GM19324 (cell line): ENCODE measurements around the gene DRAM2.
"Not testable (repeated sequence)": the region's sequence is repeated elsewhere in the genome, so short reads cannot be mapped to it uniquely, and the experiment has no call there.

ENCODE experiments used
- ATAC-seq: cut with Tn5 transposase; IDR thresholded peaks from one replicate; pipeline ENCODE4 v1.9.1; 2021; ENCODE audit warnings: mild to moderate bottlenecking, moderate library complexity; ENCODE audit not compliant: unreplicated experiment, low FRiP score

DRAM2 gene

DNA sequence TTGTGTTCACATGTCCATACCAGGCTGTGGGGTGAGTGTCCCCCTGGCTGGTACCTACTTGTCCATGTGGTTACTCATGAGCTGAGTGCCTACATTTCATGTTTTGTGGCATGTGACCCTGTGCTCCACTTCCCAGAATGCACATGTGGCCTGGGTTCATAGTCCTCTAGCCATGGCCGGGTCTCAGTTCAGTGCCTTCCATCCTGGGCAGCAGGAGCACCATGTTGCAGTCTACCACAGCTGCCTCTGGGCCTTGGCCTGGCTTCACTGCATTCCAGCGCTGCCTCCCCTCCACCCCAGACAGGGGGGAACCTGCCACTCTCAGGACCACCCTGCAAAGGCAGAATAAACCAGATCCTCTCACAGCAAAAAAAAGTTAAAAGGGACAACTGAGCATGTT lies 5.6 kb upstream of the DRAM2 start:
- no peak for ATAC-seq

DNA sequence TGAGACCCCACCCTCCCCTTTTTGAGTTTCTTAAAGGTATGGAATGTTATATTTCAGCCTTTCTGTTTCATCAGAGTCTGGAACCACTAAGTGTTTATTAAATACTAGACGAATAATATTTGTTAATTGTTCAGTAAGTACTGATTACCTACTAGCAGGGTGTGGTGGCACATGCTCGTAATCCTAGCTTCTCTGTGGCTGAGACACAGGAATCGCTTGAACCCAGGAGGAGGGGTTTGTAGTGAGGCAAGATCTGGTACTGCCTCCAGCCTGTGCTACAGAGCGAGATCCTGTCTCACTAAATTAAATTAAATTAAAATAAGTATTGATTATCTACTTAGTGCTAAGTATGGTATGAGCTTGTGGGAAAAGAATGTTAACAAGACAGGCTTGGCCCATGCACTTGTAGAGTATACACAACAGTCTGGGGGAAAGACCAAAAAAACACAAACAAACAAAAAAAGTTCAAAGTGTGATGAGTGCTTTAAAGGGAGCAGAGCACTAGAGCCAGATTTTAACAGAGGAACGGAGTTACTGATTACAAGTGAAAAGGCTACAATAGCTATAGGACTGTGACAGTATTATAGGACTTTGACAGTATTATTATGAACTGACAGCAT lies 2.6 kb upstream of the DRAM2 start:
- no peak for ATAC-seq

DNA sequence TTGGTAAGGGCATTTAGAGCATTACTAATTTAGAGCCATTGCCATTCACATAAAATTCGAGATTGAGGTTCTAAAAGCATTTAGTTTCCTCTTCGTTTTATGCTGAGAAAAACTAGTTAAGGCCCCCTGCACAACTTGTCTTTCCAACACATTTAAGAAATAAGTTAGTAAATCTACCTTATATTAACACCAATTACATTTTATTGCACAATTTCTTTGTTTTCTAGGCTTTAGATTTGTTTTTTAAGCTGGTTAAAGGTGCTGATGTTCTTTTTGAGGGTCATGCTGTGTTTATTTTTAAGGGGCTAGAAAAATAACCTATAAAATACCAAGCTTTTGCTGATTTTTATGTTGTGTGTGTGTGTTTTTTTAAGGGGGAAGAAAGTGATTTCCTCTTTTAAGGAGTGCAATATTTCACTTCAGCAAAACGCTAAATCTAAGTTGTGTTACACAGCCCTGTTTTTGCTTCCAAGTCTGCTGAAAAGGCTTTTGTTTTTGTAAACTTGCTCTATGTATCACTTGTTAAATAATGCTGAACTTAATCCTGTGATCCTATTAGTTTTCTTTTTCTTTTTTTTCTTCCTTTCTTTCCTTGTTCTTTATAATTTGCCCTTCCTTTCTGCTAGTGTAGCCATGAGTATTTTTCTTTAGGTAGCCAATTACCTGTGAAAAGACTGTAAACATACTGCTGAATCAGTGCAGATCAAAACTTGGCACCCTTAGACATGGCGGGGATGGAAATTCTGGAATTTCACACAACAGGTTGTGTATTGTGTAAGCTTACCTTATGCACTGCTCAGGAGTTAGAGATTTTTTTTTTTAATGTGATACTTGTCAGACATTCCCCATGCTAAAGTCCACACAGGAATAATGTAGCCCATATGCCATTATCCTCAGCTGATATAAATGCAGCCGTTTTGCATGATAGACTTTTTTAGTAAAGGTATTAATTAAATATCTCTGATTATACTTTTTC lies 1.6 kb upstream of the DRAM2 start:
- no peak for ATAC-seq

DNA sequence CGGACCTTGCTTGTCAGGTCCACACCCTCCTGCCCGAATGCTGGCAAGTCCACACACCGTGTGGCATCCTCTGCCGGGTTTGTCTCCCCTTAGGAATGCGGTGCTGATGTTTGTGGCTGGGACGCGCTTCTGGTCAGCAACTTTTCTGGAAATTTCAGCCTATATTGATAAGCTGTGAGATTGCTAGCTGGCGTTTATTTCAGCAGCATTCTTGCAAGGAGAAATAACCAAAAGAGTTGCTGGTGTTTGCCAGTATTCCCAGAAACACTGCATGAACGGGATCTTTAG lies 731 bp upstream of the DRAM2 start:
- ATAC-seq, result no peak

DNA sequence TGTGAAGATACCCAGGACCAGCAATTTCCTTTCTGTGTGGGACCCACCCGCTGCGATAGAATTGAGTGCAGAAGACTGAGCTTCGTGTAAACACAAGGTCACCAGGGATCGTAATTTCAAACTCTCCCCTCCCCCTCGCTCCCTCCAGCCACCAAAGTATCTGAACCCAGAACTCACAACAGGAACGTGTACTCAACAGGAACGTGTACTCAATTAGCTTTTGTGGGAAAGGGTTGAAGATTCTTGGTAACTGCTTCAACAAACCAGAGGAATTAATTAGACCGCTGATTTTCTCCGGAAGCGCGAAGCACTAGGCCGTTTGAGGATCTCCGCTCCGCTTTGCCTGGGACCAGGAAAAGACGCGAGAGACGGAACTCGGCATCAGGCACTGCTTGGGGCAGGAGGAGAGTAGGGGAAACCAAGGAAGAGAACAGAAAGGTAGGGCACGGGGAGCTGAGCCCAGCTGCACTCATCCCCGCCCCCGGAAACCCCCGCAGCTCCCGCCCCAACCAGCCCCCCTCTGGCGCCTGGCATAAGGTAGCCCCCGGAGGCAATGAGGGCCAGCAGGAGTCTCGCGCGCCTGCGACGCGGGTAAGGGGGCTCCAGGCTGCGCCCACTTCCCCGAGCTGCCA lies 453 bp downstream of the DRAM2 start:
- peak; percentile 54 for ATAC-seq

DNA sequence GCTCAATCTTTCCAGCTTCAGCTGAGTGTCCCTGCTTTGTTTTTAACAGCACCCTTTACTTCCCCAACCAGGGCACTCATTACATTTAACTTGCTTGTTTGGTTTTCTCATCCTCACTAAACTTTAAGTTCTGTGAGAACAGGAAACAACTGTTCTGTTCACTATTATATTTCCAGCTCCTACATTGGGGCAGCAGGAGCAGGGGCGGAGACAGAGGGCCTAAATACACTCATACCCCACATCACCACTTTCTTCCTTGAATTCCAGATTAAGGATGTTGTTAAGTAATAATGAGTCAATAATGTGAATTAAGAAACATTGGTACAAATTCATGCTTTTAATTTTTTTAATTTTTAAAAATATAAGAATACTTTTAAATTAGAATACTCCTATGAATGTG lies 6.0 kb downstream of the DRAM2 start:
- ATAC-seq, result no peak

DNA sequence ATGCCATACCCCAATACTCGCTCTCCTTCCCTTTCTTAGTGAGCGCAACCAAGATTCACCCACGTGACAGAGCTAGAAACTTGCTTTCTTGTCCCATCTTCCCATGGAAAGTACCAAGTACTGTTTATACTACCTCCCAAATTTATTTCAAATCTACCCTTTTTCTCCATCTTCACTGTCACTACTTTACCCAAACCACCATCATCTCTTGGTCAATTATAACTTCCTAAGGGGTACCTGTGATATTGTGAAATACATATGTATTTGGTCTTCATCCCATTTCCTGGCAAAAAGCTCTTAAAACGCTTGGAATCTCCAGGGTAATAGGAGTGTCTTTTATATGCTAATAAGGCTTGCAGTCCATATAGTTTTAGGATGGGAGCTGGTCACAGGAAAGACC lies 8.2 kb downstream of the DRAM2 start:
- ATAC-seq, result no peak

DNA sequence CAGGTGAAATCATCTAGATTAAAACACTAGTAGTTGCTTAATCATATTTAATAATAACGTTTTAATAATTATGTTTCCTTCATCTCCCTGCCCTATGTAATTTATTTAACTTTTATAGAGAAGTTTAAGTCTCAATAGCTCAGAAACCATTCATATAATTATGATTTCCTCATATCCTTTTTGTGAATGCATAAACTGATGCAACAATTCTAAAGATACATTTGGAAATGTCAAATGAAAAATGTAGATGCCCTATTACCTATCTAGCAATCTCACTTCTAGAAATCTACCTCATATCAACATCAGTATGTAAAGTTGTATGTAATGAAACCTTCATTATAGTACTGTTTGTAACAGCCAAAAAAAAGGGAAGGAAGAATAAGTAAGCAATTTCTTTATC lies 10.5 kb downstream of the DRAM2 start:
- ATAC-seq, result no peak

DNA sequence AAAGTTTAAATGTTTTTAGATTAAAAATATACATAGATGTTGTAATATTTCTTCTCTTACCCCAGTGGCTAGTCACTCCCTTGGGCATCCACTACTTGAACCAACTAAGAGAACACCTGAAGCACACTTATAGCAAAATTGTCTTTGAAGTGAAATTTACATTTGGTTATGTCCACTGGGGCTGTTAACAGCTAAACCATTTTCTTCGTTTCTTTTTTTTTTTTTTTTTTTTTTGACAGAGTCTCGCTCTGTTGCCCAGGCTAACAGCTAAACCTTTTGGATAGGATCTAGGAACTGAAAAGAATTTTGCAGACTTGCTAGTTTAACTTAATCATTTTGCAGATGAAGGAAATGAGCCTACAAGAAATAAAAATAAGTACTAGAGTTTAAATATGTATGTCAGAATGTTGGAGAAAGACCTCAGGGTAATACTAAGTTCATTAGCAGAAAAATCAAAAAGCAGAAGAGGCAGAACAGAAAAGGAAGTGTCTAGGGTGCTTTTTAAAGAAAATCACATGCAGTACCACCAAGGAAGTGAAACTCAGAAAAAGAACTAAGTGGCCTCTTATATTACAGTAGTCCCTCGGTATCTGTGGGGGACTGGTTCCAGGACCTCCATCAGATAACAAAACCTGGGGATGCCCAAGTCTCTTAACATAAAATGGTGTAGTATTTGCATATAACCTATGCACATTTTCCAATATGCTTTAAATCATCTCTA lies 11.8 kb downstream of the DRAM2 start:
- peak; percentile 68 for ATAC-seq

DNA sequence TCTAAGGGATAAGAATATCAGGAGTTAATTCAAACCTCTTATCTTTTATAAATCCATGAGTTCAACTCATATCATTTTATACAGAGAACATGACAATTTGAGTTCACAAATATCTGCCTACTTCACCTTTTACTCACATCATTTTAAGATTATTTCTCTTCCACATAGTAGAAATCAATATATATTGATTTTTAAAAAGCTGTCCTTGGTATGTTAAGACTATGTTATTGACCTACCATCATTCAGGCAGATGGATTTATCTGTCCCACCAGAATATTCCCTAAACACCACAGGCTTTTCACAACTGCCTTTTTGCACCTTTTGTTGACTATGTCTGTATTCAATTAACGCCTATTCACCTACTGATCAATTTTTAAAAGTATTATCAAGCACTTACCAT lies 13.5 kb downstream of the DRAM2 start:
- no peak for ATAC-seq

DNA sequence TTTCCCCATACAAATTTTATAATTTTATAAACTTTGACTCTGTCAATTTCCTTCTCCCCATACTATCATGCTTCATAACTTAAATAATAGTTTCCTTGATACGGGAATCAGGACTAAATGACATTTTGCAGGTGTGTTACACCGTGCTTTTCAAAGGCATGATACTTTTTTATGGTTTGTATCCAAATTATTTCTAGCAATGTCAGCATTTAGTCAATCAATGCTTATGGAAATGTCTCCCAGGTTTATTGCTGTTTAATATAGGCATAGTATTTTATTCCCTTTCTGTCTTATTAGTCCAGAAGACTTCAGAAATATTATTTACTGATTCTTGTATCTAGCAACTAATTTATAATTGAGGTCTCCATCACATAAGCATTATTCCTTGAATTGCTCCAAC lies 23.4 kb downstream of the DRAM2 start:
- no peak for ATAC-seq

DNA sequence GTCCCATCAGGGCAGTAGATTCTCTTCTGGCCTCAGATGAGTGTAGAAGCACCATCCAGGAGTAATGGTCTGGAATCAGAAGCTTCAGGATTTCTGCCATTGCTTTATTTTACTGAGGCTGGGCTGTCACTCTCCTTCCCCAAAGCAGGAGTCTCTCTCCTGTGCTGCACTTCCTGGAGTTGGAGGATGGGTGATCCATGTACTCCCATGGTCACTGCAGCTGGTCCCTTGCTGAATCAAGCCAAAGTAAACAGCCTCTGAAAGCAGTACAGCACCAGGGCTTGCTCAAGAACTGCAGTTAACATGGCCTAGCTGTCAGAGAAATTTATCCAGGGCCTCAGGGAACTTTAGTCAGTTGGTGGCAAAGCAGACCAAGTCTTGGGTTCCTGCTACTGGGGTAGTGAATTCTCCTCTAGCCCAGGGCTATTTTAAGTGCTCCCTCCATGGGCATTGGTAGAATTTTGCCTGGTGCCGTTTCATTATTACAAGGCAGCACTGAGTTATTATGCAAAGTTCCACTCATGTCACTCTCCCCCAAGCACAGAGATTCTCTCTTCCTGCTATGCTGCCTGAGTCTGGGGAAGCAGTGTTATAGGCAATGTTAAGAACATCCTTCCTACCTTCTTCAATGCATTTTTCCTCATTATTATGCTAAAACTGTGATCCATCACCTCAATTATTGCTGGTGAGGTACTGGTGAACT lies 29.5 kb downstream of the DRAM2 start:
- no peak for ATAC-seq

DNA sequence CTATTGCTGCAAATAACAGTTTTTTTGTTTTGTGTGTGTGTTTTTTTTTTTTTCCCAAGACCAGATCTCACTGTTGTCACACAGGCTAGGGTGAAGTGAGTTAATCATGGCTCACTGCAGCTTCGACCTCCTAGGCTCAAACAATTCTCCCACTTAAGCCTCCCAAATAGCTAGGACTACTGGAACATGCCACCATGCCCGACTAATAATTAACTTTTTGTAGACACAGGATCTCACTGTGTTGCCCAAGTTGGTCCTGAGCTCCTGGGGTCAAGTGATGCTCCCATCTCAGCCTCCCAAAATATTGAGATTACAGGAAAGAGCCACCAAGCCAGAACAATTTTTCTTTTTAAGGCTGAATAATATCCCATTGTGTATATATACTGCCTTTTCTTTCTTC lies 34.9 kb downstream of the DRAM2 start:
- no peak for ATAC-seq

DNA sequence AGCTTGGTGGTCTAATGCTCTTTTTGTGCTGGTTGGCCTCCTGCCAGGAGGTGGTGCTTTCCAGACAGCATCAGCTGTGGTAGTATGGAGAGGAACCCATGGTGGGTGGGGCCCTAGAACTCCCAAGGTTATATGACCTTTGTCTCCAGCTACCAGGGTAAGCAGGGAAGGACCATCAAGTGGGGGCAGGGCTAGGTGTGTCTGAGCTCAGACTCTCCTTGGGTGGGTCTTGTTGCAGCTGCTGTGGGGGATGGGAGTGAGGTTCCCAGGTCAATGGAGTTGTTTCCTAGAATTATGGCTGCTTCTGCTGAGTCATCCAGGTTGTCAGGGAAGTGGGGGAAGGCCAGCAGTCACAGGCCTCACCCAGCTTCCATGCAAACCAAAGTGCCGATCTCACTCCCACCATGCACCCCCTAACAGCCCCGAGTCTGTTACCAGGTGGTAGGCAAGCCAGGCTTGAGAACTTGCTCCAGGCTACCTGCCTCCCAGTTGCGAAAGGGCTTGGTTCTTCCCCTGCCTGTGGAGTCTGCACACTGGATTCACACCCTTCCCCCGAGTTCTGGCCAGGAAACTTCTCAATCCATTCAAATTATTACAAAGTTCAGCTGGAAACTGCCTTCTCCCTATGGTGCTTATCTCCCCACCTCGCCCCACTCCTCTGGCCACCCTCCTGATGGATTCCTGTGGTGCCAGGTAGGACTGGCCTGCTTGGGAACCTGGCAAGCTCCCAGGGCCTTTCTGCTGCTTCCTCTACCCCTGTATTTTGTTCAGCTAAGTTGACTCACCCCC lies 37.8 kb downstream of the DRAM2 start:
- ATAC-seq, result no peak

DNA sequence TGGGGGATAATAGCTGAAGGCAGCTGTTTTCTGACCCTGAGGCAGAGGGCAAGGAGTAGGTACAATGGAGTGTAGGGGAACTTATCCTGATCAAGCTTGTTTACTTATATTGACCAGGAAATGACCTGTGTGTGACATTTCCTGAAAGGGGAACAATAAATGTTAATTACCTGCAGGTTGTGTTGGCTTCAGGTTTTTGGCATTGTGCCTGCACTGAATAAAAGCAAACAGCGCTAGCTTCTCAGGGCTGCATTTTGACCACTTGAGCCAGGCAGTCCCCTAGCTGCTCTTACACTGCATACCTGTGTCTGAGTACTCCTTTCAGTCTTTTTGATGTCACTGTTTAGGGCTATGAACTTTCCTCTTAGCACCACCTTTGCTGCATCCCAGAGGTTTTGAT lies 40.6 kb downstream of the DRAM2 start:
- ATAC-seq, result no peak

DNA sequence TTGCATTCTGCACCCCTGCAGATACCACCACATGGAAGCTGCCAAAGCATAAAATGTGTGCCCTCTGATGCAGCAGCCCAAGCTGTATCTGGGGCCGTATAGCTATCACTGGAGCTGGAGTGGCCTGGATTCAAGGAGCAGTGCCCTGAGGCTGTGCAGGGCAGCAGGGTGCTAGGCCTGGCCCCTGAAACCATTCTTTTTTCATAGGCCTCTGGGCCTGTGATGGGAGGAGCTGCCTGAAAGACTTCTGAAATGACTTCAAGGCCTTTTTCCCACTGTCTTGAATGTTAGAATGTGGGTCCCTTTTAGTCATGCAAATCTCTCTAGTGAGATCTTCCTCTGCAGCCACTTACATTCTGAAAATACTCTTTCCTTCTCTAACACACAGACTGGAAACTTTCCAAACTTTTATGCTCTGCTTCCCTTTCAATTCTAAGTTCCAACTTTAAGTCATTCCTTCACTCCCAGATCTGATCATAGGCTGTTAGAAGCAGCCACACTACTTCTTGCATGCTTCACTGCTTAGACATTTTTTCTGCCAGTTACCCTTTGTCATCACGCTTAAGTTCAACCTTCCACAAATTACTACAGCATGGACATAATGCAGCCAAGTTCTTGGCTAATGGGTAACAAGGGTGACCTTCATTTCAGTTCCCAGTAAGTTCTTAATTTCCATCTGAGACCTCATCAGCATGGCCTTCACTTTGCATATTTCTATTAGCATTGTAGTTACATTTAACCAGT lies 42.4 kb downstream of the DRAM2 start:
- no peak for ATAC-seq

DNA sequence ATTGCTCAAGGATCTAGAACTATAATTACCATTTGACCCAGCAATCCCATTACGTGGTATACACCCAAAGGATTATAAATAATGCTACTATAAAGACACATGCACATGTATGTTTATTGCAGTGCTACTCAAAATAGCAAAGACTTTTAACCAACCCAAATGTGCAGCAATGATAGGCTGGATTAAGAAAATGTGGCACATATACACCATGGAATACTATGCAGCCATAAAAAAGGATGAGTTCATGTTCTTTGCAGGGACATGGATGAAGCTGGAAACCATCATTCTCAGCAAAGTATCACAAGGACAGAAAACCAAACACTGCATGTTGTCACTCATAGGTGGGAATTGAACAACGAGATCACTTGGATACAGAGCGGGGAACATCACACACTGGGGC lies 44.5 kb downstream of the DRAM2 start:
- not testable (repeated sequence) for ATAC-seq

DNA sequence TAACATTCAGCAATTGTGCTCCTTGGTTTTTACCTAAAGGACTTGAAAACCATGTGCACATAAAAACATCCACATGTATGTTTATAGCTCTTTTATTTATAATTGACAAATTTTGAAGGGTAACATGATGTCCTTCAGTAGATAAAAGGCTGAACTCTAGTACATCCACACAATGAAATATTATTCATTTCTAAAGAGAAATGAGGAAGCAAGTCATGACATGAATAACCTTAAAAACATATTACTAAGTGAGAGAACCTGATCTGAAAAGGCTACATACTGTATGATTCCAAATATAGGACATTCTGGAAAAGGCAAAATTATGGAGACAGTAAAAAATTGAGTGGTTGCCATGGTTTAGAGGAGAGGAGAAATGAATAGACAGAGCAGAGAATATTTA lies 50.3 kb downstream of the DRAM2 start:
- ATAC-seq, result no peak

DNA sequence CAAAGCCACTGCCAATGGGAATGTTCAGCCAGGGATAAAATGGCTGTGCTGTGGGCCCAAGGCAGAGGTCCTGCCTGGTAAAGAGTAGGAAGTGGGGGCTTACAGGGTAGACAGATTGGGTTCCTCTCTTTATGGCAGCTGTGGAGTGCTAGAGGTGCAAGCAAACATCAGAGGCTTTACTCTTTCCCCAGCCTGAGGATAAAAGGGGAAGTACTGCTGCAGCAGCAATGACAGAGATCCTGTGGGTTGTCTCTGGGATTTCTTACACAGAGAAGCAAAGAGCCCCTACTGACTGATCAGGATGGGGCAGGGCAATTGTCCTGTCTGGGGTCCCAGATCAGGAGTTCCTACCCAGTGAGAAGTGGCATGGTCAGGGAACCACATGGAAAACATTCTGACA lies 54.2 kb downstream of the DRAM2 start:
- ATAC-seq, result no peak
